Psoas muscle (tissue), 8 donors: Measurements from ENCODE around the gene CCDC148. TPM values are rescaled to one million over a fixed set of nuclear protein-coding genes. Genes with fewer than 3 reads are reported as not detected.

Experiments used
- ATAC-seq, 4 donors: fragments of 200-7000 bp; cut with Tn5 transposase; one replicate each; pipeline ENCODE4 v1.9.1; 2020; ENCODE audit warnings: moderate library complexity in 3 of 4, mild to moderate bottlenecking in 2 of 4
- DNase-seq, 2 donors: peaks; one replicate each; pipeline ENCODE4 v3.0.0-alpha.2; 2020
- H3K27ac ChIP-seq: fragments of 200-600 bp; one replicate; pipeline ENCODE4 v1.8.0; 2022
- H3K27me3 ChIP-seq, 3 donors: fragments of 200-600 bp in 1 of 3; one replicate each; pipeline versions ENCODE4 v1.6.1 to v1.8.0; 2013 to 2022; ENCODE audit warnings: low read length in 2 of 3, mild to moderate bottlenecking in 2 of 3, moderate library complexity in 1 of 3; ENCODE audit not compliant: insufficient read depth in 3 of 3
- H3K36me3 ChIP-seq, 2 donors: fragments of 200-600 bp in 1 of 2; one replicate each; pipeline versions ENCODE4 v1.6.1 to v1.8.0; 2013 to 2022; ENCODE audit warnings: low read depth in 1 of 2, mild to moderate bottlenecking in 1 of 2, moderate library complexity in 1 of 2; ENCODE audit not compliant: insufficient read depth in 1 of 2
- H3K4me1 ChIP-seq: fragments of 200-600 bp; one replicate; pipeline ENCODE4 v1.8.0; 2022
- H3K4me3 ChIP-seq: fragments of 200-600 bp; one replicate; pipeline ENCODE4 v1.8.0; 2022; ENCODE audit warnings: mild to moderate bottlenecking
- H3K9me3 ChIP-seq: fragments of 200-600 bp; one replicate; pipeline ENCODE4 v1.8.0; 2022
- WGBS, 3 donors: extraction: QIAGEN DNeasy Blood & Tissue Kit; methylation state at CpG; one replicate each; pipeline versions ENCODE4 v1.1.6 to v1.1.7; 2013; 5-methylcytosine and 5-hydroxymethylcytosine counted together
- intact Hi-C, 2 donors: fragments of 100-400 bp; cut with DNase I; formaldehyde crosslinking; loops; one replicate each; pipeline versions ENCODE4 v1.11.0 to v1.14.2; 2022
- polyA plus RNA-seq, 3 donors: library from polyadenylated mRNA; stranded (reverse); fragments of 200-250 nt; gene quantifications; one replicate each; pipeline ENCODE4 v1.2.3, GENCODE V29; 2013
- total RNA-seq, 4 donors: library from RNA; stranded (reverse); fragmentation: NEBNext Ultra II Directional in 2 of 4; extraction: Animal tissue kit (Norgen Biotek cat#: 25700) in 2 of 4; gene quantifications; one replicate each; pipeline versions ENCODE4 v1.2.1 to v1.2.4, GENCODE V29; 2021 to 2023
- TF ChIP-seq, protein P1 (sequence below): fragments of 200-600 bp; IDR thresholded peaks from one replicate; pipeline ENCODE4 v1.8.0; 2022; ENCODE audit warnings: antibody characterized with exemption
- donor health status: healthy with polysubstance abuse.
- donor health status: DM: no; HTN: no; CAD: no; lungs with moderate emphysema.
- donor health status: Bipolar disorder and iron deficiency.
- donor health status: healthy.
- donor health status: DM: yes; HTN: yes; CAD: no.
- donor health status: DM: no; HTN: no; CAD: no.
- donor health status: DM: no; HTN: no; CAD: no.
- donor health status: DM: yes; HTN: yes; CAD: no.

CCDC148 gene
- total and polyA plus RNA-seq, 7 donors: 0.10 TPM; not detected in 6

DNA sequence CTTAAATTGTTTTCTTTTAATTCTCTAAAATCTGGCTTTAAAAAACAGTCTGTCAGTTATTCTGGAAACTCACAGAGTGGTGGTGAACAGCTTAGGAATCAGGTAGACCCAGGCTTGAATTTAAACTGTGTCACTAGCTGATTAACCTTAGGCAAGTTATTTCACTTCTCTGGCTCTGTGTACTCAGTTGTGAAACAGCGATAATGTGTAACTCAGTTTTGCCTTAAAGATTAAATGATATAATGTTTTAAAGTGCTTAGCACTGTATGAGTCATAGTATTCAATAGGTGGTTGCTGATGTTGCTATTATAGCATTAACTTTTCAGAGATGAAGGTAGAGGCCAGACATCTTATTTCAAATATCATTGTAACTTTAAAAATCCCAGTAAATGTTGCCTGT is 40.9 kb upstream of the CCDC148 start:
- H3K27me3 ChIP-seq: no peaks in the 10 kb centered on the region
- H3K4me3 ChIP-seq: no peak overlapping the region
- H3K9me3 ChIP-seq: no peaks in the 10 kb centered on the region
- DNase-seq: no peak
- TF ChIP-seq, protein P1, sequence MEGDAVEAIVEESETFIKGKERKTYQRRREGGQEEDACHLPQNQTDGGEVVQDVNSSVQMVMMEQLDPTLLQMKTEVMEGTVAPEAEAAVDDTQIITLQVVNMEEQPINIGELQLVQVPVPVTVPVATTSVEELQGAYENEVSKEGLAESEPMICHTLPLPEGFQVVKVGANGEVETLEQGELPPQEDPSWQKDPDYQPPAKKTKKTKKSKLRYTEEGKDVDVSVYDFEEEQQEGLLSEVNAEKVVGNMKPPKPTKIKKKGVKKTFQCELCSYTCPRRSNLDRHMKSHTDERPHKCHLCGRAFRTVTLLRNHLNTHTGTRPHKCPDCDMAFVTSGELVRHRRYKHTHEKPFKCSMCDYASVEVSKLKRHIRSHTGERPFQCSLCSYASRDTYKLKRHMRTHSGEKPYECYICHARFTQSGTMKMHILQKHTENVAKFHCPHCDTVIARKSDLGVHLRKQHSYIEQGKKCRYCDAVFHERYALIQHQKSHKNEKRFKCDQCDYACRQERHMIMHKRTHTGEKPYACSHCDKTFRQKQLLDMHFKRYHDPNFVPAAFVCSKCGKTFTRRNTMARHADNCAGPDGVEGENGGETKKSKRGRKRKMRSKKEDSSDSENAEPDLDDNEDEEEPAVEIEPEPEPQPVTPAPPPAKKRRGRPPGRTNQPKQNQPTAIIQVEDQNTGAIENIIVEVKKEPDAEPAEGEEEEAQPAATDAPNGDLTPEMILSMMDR: no peak
- H3K36me3 ChIP-seq: no peaks in the 10 kb centered on the region
- H3K27ac ChIP-seq: no peak overlapping the region
- intact Hi-C loops: no loop called here
- H3K4me1 ChIP-seq: peaks cover 4% of the 10 kb centered on the region
- no peak for ATAC-seq
- 88 to 97% (median 90%) methylated on average over 1 of the region's 1 CpG for WGBS, 3 donors

DNA sequence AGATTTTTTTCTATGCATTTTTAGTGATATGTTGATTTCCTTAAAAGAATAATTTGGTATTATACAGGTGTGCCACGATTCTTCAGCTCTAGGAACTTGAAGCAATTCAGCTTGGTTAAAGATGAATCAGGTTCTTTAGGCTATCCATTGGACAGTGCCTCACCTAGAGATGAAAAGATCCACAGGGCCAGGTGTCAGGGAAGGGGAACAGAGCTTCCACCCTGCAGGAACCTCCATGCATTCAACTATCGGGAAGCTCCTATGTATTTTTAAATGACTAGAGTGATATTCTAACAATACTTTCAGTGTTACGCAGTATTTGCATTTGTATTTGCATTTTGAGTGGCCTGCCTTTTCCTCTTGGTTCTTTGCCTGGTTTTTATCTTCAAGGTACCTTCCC is 40.4 kb upstream of the CCDC148 start:
- intact Hi-C loops: no loop called here
- WGBS, 3 donors: 94 to 98% (median 95%) methylated on average over 3 of the region's 3 CpGs
- Histone ChIP-seq H3K36me3 (no peaks in the 10 kb centered on the region), H3K4me1 (peaks cover 4% of the 10 kb centered on the region), H3K9me3 (no peaks in the 10 kb centered on the region), H3K4me3 (no peak overlapping the region), H3K27me3 (no peaks in the 10 kb centered on the region), H3K27ac (no peak overlapping the region)
- TF ChIP-seq, protein P1: no peak
- ATAC-seq (no peak), DNase-seq (no peak)

DNA sequence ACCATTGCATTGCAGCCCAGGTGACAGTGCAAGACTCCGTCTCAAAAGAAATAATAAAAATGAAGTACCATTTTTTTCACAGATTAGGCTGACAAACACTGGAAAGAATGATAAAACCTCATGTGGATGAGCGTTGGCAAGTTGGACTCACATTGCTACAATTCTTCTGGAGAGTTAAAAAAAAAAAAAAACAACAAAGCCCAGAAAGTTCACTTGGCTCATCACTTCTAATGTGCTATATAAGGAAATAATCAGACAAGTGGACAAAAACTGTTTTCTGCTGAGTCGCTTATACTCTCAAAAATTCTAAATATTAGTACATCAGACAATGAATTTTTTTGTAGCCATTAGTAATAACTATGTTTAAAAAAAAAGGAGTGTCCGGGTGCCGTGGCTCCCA is 38.6 kb upstream of the CCDC148 start:
- Histone ChIP-seq H3K4me1 (peaks cover 4% of the 10 kb centered on the region), H3K9me3 (no peaks in the 10 kb centered on the region), H3K4me3 (no peak overlapping the region), H3K27me3 (no peaks in the 10 kb centered on the region), H3K27ac (no peak overlapping the region), H3K36me3 (no peaks in the 10 kb centered on the region)
- no peak for ATAC-seq
- DNase-seq: no peak
- intact Hi-C loops: no loop called here
- 80 to 88% (median 86%) methylated on average over 5 of the region's 5 CpGs for WGBS, 3 donors
- TF ChIP-seq, protein P1: no peak

DNA sequence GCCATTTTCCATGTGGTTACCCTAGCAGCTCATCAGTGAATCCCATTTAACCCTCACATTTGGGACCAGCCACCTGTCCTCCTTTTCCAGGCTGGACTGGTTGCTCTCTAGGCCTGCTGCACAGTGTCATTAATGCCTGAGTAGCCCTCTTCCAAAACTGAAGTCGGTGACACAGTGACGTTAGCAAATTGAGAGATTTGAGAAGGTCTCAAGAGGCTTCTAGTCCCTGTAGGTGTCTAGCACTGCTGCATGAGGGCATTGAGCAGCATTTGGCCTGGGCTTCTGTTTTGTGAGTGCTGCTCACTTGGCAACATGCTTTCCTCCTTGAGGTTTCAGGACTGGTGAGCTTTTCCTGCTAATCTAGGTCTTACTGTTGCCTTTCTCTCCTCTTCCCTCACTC is 36.9 kb upstream of the CCDC148 start:
- 13 to 75% (median 15%) methylated on average over 2 of the region's 2 CpGs for WGBS, 3 donors
- Histone ChIP-seq H3K4me3 (no peak overlapping the region), H3K4me1 (peaks cover 16% of the 10 kb centered on the region), H3K36me3 (no peaks in the 10 kb centered on the region), H3K27ac (no peak overlapping the region), H3K27me3 (no peaks in the 10 kb centered on the region), H3K9me3 (no peaks in the 10 kb centered on the region)
- TF ChIP-seq, protein P1: no peak
- intact Hi-C loops: no loop called here
- ATAC-seq: no peak
- DNase-seq: no peak

DNA sequence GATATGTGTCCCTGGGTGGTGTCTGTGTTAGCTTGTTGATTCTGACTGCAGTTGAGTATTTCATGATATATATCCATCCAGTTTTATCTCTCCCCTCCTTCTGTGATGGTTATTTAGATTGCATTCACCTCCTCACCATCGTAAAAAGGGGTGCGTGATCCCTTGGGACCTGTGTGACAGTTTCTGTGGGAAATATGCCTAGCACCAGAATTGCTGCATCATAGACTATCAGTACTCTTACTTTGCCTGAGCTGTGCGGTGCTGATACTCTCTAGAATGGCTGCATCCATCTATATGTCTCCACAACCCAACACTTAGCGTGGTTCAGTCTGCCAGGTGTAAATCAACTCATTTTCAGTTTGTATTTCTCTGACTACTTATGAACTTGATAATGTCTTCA is 34.5 kb upstream of the CCDC148 start:
- H3K36me3 ChIP-seq: no peaks in the 10 kb centered on the region
- H3K27me3 ChIP-seq: no peaks in the 10 kb centered on the region
- DNase-seq (no peak), ATAC-seq (no peak)
- WGBS, 3 donors: 92 to 98% (median 94%) methylated on average over 4 of the region's 4 CpGs
- TF ChIP-seq, protein P1: no peak
- H3K9me3 ChIP-seq: no peaks in the 10 kb centered on the region
- H3K27ac ChIP-seq: no peak overlapping the region
- intact Hi-C loops: no loop called here
- peaks cover 28% of the 10 kb centered on the region for H3K4me1 ChIP-seq
- no peak overlapping the region for H3K4me3 ChIP-seq
